ENCODE measurements around the gene PCDH9.
"Not testable (repeated sequence)": the region's sequence is repeated elsewhere in the genome, so short reads cannot be mapped to it uniquely, and the experiment has no call there.

The PCDH9 gene

GRCh38 chr13:66899955-66900354 lies 330.2 kb downstream of the PCDH9 start:
- DNase-seq (ENCODE audit: low spot score), result no peak

GRCh38 chr13:66896933-66897332 lies 333.2 kb downstream of the PCDH9 start:
- no peak for DNase-seq (ENCODE audit: low spot score)

GRCh38 chr13:66895780-66896179 lies 334.4 kb downstream of the PCDH9 start:
- DNase-seq (ENCODE audit: low spot score), result no peak

DNA sequence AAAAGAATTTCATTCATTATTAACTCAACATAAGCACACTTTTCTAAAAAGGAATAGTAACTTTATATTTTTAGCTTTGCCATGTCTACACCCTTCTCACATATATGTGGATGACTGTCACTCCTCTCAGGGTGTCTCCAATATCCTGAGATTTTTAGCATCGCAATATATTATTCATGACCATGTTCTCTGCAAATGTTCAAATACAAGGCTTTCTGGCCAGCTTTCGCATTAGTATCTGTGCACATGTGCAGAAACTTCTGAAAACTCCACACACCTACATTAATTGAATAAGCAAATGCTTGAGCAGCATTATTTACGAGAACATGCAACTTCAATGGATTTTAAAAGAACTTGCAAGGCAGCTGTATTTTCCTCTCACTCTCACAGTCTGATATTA lies 334.8 kb downstream of the PCDH9 start:
- DNase-seq (ENCODE audit: low spot score), result no peak

- DNase-seq (ENCODE audit: low spot score), result no peak
Observed at GRCh38 chr13:66888698-66889097, 341.4 kb downstream of the PCDH9 start.

GRCh38 chr13:66887088-66887487 lies 343.0 kb downstream of the PCDH9 start:
- DNase-seq (ENCODE audit: low spot score), result no peak

- no peak for DNase-seq (ENCODE audit: low spot score)
Observed at GRCh38 chr13:66886264-66886663, 343.9 kb downstream of the PCDH9 start.

DNA sequence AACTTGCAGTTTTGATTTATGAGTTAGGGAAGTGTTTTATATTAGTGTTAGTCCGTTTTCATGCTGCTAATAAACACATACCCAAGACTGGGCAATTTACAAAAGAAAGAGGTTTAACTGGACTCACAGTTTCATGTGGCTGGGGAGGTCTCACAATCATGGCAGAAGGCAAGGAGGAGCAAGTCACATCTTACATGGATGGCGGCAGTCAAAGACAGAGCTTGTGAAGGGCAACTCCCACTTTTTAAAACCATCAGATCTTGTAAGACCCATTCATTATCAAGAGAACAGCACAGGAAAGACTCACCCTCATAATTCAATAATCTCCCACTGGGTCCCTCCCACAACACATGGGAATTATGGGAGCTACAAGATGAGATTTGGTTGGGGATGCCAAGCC lies 349.0 kb downstream of the PCDH9 start:
- not testable (repeated sequence) for DNase-seq (ENCODE audit: low spot score)

- DNase-seq (ENCODE audit: low spot score), result no peak
Observed at GRCh38 chr13:66879988-66880387, 350.1 kb downstream of the PCDH9 start.

DNA sequence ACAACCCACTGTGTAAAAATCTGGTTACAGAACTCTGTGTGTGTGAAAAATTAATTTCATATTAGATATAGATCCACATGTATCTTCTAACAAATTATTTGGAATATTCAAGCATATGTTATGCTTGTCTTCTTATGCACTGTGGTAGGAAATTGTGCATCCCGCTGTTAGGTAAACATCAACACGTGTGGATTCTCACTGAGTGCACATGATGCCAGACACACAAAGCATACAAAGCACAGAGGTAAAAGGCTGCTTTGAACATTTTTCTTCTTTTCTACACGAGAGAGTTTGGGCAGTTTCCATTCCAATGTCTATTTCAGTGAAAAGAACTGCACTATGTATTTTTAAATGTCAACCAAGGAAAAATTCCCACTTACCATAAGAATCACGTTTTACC lies 354.9 kb downstream of the PCDH9 start:
- DNase-seq (ENCODE audit: low spot score), result no peak

- no peak for DNase-seq (ENCODE audit: low spot score)
Observed at GRCh38 chr13:66864627-66865026, 365.5 kb downstream of the PCDH9 start.

DNA sequence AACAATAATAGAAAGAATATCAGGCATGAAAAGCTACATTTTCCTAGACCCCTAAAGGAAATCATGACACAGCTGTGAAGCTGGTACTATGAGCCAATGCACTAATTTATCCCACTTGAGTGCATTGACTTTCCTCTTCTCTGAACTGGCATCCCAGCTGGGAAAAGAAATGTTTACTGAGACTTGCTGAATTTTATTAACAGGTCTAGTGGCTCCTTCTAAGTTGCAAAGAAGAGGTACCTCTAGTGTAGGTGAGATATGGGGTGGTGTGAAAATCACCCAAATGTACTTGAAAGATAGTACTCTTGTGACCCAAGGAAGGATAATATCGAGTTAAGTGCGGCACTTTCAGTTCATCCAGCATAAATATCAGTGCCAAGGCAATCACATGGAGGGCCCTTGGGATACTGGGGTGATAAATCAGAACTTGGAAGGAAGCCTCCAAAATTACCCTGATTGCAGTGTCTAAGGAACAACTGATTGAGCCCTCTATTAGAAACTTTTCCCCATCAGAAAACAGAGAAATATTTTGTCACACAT lies 369.2 kb downstream of the PCDH9 start:
- DNase-seq (ENCODE audit: low spot score), result no peak

- DNase-seq (ENCODE audit: low spot score), result no peak
Observed at GRCh38 chr13:66859934-66860877, 369.9 kb downstream of the PCDH9 start.

- DNase-seq (ENCODE audit: low spot score), result no peak
Observed at GRCh38 chr13:66859078-66859477, 371.1 kb downstream of the PCDH9 start.

DNA sequence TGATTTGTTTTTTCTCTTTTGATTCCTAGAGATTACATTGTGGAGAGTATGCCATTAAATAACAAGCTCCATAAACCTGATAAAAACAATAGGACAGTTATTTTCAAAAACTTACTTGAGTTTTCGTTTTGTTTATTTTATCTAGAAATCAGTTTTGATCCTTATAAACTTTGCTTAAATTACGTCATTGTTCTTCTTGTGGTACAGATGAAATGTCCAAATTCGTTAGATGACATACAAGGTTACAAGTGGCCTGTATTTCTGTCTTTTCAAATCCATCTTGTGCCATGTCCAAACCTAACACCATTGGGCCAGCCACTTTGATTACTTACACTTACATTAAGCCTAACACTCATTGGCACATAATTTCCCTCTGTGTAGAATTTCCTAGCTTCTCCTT lies 372.0 kb downstream of the PCDH9 start:
- no peak for DNase-seq (ENCODE audit: low spot score)

DNA sequence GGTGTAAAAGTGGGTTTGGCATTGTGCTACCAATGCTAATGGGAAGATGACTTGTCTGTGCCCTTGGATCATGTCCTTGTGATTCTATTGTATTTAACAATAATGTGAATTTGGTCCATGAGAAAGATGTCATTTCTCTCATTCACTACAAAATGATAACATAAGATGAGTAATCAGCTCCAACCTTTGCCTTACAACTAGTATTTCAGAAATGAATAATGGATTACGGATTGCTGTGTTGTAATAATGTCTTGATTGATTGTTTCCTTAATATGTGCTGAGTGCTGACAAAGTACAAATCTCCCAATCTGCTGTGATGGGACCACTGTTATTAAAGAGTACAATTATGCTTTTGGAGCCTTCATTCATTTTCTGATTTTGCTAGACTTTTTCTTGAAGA lies 375.0 kb downstream of the PCDH9 start:
- no peak for DNase-seq (ENCODE audit: low spot score)

DNA sequence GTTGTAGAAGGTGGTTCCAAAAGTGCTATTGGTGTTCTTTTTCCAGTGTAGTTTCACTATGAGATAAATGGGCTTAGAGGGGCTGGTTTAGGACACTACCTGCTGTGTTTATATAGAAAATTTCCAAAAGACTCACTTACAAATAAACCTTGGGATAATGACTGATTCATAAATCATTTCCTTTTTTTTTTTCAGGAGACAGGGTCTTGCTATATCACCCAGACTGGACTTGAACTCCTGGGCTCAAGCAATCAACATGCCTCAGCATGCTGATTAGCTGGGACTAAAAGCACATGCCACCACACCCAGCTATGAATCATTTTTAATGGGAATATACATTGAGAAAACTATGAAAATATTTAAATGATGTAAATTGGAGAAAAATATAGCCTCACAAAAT lies 376.6 kb downstream of the PCDH9 start:
- DNase-seq (ENCODE audit: low spot score), result no peak

DNA sequence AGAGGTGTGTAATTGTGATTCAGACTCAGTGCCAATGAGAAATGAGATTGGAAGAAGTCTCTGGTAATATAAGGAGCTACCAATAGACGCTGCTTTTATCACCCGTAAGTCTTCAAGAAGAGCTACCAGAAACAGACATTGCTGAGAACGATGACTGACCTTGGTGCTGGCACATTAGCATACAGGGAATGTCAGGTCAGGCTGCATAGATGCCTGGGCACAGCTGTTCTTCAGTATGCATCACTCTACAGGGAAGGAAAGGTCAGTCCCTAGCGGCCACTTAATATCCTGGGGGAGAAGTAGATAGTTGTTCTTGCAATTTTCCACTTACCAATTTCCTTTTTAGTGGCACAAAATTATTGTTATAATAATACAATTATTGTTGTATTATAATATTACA lies 380.4 kb downstream of the PCDH9 start:
- DNase-seq (ENCODE audit: low spot score), result no peak

DNA sequence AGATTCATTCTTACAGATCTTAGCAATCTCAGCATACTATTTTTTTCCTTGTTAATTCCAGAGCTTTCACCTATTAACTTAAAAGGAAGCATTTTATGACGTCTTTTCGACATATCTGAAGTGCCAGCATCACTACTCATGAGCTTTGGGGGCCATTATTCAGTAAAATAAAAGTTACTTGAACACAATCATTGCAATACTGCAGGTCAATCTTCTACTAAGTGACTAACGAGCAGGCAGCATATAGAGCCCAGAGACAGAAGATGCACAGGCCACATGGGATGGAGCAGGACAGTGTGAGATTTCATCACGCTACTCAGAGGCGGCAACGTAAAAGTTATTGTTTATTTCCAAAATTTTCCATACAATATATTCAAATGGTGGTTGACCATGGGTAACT lies 382.6 kb downstream of the PCDH9 start:
- DNase-seq (ENCODE audit: low spot score), result no peak

DNA sequence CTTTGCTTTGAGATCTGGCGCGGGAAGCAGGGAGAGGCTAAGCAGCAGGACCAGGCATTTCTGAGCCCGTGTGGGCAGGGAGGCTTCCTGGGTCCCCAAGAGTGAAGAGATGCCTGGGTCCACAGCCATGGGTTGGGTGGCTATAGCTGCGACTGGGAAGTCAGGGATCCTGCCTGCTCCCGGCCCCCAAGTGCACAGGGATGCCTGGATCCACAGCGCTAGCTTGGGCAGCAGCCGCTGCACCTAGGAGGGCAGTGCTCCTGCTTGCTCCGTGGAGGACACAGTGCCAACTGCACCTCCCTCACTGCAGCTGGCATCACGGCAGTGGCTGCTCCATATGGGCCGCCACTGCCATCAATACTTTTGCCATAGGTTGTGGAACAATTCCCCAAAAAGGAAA lies 384.7 kb downstream of the PCDH9 start:
- DNase-seq (ENCODE audit: low spot score), result no peak

DNA sequence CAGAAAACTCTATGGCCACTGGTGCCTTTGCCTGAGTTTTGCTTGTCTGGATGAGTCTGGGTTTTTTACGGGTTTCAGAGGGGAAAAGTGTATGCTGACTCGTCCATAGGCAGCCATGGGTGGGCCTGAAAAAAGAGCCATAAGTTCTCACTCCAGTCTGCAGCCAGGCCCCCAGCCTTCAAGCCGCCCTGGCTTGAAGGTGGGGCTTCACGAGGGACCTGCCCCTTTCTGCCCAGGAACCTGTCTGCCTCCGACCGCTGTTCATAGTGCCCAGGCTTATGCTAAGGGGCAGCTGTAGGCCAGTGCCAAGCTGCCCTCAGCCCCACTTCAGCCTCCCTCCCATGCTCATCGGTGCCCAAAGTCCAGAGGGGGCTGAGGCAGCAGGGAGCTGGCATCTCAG lies 385.2 kb downstream of the PCDH9 start:
- no peak for DNase-seq (ENCODE audit: low spot score)

DNA sequence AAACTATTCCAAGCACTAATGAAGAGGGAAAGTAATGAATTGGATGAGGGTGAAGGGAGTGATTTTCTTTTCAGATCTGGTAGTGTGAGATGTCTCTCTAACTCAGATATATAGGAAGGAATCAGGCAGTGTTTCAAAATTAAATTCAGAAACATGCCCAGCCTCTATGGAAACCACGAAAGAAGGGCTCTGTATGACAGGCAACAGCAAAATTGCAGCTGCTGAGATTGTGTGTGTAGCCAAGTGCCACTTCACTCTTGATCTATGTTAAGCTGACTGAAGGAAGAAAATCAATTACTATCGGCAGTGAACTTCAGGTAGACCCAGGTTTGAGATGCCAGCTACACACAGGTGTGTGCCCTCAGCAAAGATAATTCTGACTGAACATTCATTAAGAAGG lies 387.4 kb downstream of the PCDH9 start:
- no peak for DNase-seq (ENCODE audit: low spot score)

GRCh38 chr13:66840621-66841020 lies 389.5 kb downstream of the PCDH9 start:
- no peak for DNase-seq (ENCODE audit: low spot score)

DNA sequence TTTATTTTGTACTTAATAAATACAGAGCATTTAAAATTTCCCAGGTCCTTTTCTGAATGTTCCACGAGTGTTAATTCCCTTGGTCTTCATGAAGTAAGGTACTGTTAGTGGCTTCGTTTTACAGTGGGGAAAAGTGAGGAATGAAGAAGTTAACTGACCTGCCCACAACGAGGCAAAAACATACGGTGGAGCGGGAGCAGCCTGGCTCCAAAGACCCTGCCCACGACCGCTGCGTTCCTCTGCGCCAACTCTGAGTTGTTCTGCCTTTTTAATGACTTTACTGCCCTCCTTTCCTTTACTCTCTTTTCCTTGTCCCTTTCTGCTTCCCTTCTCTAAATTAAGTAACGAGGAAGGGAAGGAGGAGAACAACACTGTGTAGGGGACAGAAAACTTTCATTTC lies 392.9 kb downstream of the PCDH9 start:
- DNase-seq (ENCODE audit: low spot score), result no peak
